DMS 273 (cell line): Measurements from ENCODE around the gene TRIM54.
"Not testable (repeated sequence)": the region's sequence is repeated elsewhere in the genome, so short reads cannot be mapped to it uniquely, and the experiment has no call there.

ENCODE experiments used
- DNase-seq: peaks from one replicate; lab custom pipeline; 2025; ENCODE audit not compliant: unreplicated experiment; lab: John Stamatoyannopoulos, UW

The TRIM54 gene

DNA sequence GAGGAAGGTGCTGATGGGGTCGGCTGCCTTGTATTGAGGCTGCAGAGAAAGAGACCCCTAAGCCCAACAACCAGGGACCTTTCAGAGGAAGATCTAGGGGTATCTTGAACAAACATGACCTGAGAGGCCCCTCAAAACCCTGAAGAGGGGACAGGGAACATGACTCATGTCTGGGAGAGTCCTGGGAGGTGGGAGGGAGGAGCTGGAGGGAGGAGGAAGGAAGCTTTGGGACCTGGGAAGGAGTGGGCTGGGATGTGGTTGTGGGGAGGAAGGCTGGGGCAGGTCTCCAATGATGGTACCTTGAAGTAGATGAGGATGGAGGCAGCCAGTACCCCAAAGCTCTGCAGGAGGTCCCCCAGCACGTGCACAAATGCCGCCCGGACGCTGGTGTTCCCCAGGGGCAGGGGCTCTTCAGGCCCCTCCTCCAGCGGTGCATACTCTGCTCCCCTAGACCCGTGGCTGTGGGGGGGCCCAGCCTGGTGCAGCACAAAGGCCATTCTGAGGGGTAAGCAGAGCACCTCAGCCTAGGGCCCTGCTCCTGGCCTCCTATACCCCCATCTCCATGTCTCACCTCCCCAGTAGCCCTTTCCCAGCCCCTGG, 25.3 kb upstream of the TRIM54 start:
- no peak for DNase-seq

DNA sequence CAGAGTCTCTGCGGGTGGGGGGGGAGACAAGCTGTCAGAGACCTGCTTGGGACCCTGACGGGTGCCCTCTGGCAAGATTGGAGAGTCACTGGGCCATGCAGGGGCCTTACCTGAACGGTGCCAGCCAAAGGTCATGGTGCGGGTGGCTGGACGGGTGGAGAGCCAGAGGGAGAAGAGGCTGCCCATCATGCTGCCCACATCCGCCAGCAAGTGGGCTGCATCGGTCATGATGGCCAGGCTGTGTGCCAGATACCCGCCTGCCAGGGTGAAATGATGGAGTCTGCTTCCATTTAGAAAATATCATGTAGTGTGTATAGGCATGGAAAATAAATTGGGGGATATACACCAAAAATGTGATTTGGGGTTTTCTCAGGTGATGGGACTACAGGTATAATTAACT, 24.2 kb upstream of the TRIM54 start:
- DNase-seq = no peak

DNA sequence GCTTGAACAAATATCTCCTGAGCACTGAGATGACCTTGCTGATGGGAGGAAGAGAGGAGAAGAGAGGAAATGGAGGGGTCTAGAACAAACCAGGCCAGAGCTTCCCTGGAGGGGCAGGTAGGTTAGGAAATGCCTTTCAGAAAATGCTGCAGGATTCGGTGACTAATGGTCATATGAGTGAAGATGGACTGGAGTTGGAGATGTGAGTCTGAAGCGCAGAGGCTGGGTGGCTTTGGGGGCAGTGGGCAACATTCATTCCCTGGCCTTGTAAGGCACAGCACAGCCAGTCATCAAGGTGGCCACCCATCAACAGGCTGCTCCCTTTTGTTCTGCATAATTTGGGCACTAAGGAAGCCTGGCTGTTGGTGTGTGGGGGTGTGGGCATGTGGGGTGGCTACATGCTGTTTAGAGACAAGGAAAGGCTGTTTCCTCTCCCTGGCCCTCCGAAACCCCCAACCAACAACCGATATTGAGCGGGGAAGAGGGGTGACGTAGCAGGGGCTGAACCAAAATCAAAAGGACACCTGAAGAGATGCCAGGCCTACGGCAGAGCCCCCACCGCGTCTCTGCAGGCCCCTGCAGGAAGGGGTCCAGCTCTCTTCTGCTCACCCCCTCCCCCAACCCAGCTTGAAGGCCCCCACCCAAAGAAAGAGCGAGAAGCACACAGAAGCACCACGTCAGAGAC, 20.8 kb upstream of the TRIM54 start:
- DNase-seq = no peak

GRCh38 chr2:27261926-27262298, 20.3 kb upstream of the TRIM54 start:
- peak; percentile 42 for DNase-seq

DNA sequence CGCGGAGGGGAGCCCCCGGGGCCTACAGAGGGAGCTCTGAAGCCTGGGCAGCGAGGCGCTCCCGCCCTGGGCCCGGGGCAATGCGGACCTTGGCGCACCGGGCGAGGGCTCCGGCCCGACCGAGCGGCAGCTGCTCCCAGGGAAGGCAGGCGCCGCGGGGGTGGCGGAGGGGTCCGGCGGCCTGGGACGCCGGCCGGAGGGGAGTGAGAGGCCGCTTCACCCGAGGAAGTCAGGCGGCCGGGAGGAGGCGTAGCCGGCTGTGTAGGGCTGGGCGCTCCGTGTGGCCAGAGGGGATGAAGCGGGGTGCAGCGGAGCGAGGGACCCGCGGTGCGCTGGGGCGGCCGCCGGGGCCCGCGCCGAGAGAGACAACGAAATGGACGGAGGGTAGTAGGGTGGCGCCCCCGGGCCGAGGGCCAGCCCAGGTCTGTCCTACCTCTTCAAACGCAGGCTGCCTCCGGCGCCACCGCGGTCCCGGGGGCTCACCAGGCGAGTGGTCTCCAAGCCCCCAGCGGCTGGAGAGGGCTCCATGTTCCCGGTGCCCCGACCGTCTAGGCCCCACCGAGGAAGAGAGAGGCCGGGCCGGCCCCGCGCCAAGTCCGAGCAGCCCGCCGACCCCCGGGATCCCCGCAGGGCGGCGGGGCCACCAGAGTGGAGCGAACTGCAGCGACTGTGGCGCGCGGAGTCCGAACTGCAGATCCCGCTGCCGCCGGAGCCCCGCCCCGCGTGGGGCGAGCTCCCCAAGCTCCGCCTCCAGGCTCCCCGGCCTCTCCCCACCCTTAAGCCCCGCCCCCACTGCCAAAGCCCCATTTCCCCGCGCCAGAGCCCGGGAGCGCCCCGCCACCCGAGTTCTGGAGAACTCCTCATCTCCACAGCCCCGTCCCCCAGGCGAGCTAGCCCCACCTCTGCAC, 19.6 kb upstream of the TRIM54 start, which contains the start of gene SLC30A3:
SLC30A3 (minus strand) TSS at position 669 of the 908 bp plus-strand sequence; CDS start at position 528, 141 bp downstream.
- DNase-seq = peak; percentile 66

DNA sequence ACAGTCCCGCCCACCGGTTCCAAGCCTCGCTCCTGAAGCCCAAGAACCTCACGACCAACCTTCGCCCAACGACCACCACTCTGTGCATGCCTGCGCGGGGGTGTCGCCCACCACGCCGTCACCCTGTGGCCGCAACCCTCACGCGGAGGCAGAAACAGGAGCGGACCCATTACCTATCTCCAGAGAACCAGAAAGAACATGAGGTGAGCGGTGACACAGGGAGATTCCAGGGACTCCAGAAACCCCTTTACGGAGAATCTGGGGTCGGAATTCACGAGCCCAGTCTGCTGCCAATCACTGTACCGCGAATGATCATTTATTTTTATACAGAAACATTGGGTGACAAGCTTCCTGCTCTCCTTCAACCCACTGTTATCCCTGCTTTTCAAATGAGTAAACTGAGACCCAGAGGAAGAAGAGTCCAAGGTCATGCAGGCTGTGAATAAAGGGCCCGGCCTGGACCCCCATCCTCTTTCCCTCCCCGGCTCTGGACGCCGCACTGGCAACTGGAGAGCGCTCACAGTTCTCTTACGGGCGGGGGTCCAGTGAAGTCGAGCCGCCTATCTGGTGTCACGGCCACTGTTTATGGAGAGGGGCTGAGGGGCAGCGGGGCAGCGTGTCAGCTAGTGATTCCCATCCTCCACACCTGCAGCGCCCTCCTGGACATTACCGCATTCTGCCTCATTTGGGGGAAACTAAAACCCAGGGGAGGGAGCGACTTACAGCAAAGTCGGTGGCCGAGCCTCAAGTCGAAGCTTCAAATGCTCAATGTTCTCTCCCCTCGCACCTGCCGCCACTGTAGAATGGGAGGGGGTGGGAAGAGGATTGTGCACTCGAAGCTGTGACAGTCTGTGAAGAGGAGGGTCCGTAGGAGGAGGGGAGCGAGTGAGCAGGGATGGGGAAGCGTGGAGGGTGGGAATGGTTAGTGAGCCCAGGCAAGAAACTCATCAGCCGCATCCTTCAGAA, 18.7 kb upstream of the TRIM54 start:
- DNase-seq = peak; percentile 52

- peak; percentile 52 for DNase-seq
These were observed 17.9 kb upstream of the TRIM54 start for GRCh38 chr2:27264253-27264752.

DNA sequence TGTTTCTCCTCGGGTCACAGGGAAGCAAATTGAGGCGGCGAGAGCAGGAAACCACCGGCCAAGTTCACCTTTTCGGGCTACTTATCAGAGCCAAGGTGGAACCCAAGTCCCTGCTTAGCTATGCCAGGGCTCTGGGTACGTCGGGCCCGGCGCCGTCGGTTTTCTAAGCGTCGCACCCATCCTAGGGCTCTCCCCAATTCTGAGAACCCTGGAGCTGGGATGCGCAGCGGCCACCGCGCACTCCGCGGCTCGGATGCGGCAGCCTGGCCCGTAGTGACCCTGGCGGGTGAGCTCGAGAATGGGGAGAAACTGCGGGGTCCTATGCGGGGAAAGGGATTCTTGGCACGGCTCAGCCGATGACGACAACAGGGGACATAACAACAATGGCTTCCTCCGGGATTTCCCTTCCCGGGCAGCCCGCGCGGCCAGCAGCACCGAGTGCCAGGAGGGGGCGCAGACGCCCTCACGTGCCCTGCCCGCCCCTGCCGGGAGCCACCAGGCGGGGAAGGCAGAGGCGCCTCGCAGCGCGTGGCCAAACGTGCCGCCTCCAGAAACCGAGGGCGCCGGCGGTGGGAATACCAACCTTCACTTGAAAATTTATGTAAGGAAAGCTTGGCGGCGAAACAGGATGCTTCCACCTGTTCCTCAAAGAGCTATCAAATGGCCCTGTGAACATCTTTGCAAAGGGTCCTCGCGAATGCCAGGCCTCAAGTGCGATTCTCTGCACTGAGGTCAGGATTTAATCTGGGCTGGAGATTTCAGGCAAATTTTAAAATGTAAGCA, 17.3 kb upstream of the TRIM54 start:
- peak; percentile 93 for DNase-seq

DNA sequence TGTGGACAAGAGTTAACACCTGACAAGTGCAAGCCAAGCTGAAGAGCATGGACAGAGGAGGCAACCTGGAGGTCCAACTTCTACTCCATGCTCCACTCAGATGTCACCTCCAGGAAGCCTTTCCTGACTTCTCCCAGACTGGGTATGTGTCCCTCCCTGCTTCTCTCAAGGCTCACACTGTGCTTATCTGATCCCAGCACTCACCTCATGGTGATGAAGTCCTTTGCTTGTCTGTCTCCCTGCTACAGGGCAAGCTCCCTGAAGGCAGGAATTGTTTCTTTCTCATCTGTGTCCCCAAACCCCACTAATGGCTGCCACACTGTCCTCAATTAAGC, 16.7 kb upstream of the TRIM54 start:
- DNase-seq = no peak

DNA sequence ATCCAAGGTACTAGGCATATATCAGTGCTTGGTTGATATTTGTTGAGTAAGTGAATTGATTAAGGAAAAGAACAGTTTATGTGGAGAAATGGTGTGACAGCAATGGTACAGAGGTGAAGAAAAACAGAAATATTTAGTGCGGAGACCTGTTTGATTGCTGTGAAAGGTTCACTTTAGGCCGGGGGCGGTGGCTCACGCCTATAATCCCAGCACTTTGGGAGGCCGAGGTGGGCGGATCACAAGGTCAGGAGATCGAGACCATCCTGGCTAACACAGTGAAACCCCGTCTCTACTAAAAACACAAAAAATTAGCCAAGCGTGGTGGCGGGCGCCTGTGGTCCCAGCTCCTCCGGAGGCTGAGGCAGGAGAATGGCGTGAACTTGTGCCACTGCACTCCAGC, 13.9 kb upstream of the TRIM54 start:
- not testable (repeated sequence) for DNase-seq

- DNase-seq = no peak
These were observed 12.1 kb upstream of the TRIM54 start for GRCh38 chr2:27270131-27270530.

GRCh38 chr2:27270670-27271069, 11.6 kb upstream of the TRIM54 start:
- DNase-seq = no peak

GRCh38 chr2:27271631-27272340, 10.4 kb upstream of the TRIM54 start:
- DNase-seq = no peak

- DNase-seq = peak; percentile 32
These were observed 9.4 kb upstream of the TRIM54 start for GRCh38 chr2:27272537-27273522.

DNA sequence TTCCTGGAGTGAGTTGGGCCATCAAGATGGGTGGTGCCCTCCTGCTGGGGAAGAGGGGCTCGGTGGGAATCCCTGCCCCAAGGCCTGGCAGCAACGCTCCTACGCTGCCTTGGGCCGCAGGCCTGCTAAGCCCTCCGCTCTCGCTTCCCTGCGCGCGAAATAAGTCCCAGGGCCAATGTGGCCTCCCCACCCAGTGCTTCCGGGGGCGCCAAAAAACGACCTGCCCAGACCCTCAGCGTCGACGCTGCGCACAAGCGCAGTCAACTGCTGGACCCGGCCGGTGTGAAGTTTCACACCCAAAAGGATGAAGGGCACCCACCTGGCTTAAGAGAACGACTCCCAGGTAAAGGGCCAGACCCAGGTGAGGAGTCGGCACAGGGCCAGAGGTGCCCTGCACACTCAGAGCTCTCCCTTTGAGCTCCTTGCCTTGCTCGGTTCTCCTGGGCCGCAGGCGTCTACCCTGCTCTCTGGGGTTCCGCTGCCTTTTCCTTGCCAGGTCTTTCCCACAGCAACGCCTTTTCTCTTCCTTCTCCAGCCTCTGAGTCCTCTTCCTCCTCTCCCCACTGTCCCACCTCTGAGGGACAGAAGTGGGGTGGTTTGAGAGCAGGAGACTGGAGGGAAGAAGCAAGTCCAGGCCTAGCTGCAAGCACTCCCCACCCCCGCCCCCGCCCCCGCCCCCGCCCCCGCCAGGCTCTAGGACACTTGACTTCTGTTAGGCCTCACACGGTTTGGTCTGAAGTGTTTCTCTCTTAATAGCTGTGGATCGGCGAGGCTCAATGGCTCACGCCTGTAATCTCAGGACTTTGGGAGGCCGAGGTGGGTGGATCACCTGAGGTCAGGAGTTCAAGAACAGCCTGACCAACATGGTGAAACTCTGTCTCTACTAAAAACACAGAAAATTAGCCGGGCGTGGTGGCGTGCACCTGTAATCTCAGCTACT, 6.7 kb upstream of the TRIM54 start, which contains the start of gene DNAJC5G:
DNAJC5G (plus strand) TSS at position 223 of the 940 bp plus-strand sequence. CDS start 1,296 bp downstream, outside the sequence.
- no peak for DNase-seq

DNA sequence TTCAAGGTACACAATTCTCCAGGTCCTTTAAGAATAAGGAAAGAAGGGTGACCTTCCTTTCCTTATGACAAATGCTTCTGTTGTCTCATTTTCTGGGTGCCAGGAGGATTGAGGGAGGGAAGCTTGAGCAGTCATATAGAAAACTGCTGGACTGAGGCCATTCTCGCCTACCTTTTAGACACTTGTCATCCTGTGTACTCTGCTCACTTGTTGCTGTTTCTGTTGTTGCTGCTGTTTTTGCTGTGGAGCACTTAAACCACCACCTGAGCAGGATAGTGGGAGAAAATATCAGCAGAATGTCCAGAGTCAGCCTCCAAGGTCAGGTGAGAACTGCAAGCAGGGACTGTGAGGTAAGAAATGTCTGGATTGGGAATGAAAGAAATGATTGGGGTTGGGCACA, 4.2 kb upstream of the TRIM54 start:
- no peak for DNase-seq

GRCh38 chr2:27280826-27281225, 1.4 kb upstream of the TRIM54 start:
- DNase-seq = no peak
